ENCODE measurements around the gene RABAC1. TPM values are rescaled to one million over a fixed set of nuclear protein-coding genes. Genes with fewer than 3 reads are reported as not detected.
A peak's percentile ranks its signal among the peaks of the same experiment; 100 is the strongest.
"Not testable (repeated sequence)": the region's sequence is repeated elsewhere in the genome, so short reads cannot be mapped to it uniquely, and the experiment has no call there.

Gene RABAC1
- total RNA-seq, 1 donor from 2014 or later: 87.1 TPM

DNA sequence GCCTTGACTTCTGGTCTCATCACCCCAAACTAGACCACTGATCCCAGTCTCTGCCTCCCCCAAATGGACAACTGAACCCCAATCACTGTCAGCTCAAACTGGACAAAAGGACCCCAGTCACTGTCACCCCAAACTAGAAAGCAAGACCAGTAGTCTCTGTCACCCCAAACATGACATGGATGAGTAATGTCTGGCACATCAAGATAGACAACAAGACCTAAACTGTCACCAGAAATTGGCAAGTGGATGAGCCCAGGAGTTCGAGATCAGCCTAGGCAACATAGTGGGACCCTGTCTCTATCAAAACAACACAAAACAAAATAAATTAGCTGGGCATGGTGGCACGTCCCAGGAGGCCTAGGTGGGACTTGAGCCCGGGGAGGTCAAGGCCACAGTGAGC, 12.0 kb downstream of the RABAC1 start:
- no peak for DNase-seq (ENCODE audit: low spot score)

DNA sequence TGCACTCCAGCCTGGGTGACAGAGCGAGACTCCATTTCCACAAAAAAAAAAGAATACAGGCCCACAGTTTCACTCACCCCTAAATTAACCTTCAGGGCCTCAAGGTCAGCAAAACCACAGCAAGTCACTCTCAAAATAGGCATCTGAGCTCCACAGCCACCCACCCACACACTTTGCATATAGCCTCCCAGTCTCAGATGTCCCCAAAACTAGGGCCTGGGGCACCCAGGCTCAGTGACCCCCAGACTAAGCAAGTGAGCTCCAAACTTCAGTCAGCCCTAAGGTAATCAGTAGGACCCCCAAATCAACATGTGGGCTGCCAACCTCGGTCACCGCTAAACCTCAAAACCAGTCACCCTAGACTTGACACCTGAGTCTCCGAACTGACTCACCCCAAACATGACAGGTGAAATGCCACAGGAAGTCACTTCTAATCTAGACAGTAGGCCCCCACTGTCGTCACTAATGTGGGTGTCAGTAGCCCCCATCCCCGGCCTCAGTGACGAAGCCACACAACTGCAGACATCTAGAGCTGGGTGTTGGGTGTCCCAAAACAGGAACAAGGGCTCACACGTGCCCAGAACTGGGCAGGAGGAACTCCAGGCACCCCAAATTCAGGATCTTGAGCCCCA, 13.9 kb downstream of the RABAC1 start:
- no peak for DNase-seq (ENCODE audit: low spot score)

DNA sequence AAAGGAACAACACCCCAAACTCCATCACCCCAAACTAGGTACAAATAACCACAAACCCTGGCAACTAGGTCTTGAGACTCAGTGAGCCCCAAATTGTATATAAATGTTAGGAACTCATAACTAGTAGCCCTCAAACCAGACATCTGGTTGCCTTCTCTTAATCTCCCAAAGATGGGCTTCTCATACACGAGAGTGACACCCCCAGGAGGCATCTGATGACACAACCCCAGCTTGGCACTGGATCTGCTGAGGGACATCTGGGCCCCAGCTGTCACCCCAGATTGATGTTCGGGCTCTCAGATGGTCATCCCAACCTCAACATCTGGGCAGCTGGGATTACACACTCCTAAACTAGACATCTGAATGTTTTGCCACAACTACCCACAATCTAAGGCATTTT, 14.8 kb downstream of the RABAC1 start:
- DNase-seq (ENCODE audit: low spot score): no peak

DNA sequence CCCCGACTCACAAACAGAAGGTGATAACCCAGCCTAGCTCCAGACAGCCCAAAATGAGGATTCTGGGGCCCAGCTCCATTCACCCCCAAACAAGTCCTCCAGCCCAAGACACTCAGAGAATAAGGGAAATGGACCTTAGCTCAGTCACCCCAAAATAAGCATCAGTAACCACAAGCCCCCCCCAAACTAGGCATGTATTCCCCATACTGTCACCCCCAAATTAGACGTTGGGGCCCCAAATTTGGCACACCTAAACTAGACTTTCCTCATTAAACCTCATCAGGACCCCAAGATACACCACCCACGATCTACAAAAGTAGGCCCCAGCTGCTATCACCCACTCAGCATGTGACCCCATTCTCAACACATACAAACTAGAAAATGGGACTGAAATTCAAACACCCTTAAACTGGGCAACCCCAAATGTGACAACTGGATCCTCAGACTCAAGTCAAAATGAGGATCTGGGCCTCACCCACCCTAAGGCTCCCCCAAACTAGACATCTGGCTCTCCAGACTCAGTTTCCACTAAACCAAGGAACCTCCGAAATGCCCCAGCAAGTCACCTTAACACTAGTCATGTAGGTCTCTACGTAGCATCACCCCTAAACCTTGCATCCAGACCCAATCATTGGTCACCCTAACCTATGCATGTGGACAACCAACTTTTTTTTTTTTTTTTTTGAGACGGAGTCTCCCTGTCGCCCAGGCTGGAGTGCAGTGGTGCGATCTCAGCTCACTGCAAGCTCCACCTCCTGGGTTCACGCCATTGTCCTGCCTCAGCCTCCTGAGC, 17.5 kb downstream of the RABAC1 start:
- no peak for DNase-seq (ENCODE audit: low spot score)

DNA sequence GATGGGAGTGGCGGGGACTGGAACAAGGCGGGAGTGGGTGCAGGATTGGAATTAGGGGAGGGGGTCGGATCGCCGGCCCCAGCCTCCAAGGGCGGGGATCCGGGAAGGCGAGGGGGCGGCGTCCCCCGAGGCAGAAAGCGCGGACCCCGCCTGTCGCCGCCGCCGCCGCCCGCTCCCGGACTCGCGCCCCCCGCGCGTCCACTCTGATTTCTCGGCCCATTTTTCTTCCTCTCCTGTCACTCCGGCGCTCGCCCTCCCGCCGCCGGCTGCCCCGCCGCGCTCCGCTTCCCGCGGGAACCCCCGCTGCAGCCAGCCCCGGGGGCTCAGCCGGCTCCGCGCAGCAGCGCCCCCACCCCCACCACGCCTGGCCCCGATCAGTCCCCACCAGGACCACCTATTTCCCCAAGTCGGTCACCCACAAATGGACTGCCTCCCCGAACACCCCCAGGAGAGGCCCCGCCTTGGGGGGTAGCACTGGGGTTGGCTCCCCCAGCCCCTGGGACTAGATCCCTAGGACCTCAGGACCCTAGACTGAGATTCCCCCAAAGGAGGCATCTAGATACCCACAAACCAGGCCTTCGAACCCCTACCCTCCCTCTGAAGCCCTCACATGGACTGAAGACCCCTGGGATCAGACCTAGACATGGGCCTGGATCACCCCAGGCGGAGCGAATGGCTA, 18.3 kb downstream of the RABAC1 start:
- DNase-seq (ENCODE audit: low spot score): no peak

DNA sequence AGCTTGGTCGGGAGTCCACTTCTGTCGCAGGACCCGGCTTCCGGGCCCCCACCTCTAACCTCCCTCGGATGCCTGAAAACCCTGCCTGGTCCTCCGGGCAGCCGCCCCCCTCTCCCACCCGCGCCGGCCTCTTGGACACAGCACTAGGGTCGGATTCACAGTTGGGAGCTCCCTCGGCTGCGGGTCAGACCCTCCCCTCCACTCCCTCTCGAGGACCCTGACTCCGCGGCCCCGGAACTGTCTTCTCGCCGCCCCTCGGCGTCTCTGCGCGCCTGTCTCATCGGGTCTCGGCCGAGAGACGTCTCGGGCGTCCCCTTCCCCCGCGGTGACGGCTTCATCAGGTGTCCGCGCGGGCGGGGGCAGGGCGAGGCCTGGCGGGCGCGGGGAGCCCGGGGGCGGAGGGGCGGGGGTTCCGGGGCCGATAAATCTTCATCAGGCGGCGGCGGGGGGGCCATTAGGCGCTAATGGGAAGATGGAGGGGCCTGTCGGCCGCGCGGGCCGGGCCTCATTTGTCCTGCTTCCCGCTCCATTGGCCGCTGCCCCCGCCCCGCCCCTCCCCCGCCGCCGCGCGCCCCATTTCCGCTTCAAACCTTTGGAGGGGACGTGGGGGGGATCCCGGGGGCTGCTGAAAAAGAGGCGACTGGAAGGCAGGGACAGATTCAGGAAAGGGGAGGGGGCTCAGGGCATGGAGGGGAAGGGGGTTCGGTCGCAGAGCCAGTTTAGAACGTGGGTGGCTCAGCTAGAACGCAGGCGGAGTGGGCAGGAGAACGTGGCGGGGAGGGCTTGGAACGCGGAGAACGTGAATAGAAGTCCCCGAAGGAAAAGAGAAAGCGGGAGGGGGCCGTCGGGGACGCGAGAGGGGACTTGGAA, 19.0 kb downstream of the RABAC1 start:
- DNase-seq (ENCODE audit: low spot score): no peak

DNA sequence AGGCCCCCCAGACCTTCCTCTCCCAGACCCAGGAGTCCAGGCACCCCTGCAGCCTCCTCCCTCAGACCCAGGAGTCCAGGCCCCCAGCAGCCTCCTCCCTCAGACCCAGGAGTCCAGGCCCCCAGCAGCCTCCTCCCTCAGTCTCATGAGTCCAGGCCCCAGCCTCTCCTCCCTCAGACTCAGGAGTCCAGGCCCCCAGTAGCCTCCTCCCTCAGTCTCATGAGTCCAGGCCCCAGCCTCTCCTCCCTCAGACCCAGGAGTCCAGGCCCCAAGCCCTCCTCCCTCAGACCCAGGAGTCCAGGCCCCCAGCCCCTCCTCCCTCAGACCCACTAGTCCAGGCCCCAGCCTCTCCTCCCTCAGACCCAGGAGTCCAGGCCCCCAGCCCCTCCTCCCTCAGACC, 19.9 kb downstream of the RABAC1 start:
- DNase-seq (ENCODE audit: low spot score): not testable (repeated sequence)

DNA sequence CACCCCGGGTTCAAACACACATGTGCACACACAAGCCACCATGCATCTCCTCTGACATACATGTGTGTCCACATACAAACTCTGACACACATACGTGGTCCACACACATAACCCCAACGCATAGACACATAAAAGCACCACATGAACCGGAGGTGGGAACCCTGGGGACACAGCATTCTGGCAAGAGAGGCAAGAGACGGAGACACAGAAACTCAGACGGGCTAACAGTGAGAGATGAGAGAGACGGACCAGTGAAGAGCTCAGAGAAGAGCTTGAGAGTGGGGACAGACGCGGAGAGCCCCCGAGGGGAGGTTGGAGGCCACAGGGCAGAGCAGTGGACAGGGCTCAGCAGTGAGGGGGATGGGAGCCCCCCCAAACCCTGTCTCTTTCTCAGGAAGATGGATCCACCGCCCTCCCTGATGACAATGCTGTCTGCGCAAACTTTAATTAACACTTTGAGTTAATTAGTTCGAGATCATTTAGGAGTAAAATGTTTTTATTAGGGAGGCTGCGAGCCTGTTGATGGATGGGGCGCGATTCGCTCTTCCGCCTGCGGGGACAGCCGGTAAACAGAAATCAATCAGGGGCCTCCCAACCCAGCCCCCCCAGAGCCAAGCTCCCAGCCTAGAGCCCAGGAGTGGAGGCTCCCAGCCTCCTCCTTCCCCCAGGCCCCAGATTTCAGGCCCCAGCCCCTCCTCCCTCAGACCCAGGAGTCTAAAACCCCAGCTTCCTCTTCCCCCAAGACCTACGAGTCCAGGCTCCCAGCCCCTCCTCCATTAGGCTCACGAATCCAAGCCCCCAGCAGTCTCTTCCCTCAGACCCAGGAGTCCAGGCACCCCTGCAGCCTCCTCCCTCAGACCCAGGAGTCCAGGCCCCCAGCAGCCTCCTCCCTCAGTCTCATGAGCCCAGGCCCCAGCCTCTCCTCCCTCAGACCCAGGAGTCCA, 21.3 kb downstream of the RABAC1 start:
- no peak for DNase-seq (ENCODE audit: low spot score)

DNA sequence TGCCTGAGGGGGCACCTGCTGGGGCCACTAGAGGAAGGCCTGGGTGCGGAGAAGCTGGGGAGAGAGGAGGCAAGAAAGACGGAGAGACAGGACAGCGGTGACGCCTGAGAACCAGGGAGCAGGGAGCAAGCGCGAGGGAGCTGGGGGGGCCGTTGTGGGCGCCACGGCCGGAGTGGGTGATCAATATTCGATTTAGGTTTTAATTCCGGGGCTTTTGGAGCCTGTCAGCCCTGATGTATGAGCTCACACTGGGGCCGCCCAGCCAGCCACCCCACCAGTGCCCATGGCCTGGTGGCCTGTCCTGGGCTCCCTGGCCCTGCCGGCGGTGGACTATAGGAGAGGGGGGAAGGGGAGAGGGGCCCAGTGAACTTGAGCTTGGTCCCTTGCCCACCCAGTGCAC, 22.2 kb downstream of the RABAC1 start:
- no peak for DNase-seq (ENCODE audit: low spot score)

DNA sequence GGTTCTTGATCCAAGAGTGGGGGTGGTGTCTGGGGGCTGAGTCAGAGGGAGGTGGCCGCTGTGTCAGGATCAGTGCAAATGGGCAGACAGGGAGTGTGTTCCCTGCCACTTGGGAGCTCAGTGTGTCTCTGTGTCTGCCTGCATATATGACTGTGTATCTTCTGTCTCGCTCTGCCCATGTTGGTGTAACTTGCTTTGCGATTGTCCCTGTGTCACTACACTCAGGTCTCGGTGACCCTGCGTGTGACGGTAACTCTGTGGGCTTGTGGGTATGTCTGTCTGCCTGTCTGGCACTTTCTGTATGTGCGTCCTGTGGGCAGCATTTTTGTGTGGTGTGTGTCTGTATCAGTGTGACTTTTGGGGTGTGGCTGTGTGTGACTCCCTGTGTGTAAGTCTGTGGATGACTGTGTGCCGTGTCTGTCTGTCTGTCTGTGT, 22.7 kb downstream of the RABAC1 start:
- no peak for DNase-seq (ENCODE audit: low spot score)

DNA sequence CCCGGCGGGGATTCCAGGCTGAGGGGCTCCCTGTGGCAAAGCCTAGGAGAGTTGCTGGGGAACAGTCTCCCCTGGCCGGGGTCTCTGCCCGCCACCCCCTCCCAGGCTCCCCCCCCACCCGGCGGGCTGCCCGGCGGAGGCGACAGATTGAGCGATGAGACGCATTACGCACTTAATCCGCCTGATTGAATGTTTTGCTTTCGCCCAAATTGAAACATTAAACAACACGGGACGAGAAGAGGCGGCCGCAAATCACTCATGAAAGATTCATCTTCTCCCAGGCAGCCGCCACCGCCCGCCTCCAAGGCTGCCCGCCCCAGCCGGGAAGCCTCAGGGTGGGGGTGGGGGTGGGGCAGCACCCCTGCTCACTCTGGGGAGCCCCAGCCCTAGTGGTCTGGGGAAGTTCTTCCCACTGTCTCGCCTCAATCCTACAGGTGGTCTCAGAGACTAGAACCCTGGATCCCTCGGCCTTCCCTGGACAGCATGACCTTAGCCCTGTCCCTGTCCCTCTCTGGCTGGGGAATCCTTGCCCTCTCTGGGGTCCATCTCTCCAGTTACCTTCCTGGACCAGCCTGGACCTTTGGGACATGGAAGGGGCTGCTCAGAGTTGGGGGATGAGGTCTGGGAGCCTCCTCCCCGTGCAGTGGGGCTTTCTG, 23.2 kb downstream of the RABAC1 start:
- DNase-seq (ENCODE audit: low spot score): no peak

DNA sequence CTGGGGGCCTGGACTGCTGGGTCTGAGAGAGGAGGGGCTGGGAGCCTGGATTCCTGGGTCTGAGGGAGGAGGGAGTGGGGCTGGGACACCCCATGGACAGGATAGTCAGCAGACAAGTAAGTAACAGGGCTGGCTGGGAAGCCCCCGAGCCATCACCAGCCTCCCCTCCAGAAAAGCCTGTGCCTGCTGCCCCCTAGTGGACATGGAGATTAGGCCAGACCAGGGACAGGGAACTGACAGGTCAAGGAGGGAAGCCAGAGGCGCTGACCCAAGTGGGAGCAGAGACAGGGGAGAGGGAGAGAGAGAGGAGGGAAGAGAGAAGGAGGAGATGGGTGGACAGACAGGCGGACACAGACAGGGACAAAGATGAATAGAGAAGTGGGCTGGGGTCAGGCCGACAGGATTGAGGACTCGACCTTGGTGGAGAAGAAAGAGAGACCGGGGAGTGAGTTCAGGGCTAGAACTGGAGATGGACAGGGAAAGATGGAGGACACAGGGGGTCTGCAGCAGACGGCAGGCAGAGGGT, 24.2 kb downstream of the RABAC1 start:
- peak; percentile 59 for DNase-seq (ENCODE audit: low spot score)

DNA sequence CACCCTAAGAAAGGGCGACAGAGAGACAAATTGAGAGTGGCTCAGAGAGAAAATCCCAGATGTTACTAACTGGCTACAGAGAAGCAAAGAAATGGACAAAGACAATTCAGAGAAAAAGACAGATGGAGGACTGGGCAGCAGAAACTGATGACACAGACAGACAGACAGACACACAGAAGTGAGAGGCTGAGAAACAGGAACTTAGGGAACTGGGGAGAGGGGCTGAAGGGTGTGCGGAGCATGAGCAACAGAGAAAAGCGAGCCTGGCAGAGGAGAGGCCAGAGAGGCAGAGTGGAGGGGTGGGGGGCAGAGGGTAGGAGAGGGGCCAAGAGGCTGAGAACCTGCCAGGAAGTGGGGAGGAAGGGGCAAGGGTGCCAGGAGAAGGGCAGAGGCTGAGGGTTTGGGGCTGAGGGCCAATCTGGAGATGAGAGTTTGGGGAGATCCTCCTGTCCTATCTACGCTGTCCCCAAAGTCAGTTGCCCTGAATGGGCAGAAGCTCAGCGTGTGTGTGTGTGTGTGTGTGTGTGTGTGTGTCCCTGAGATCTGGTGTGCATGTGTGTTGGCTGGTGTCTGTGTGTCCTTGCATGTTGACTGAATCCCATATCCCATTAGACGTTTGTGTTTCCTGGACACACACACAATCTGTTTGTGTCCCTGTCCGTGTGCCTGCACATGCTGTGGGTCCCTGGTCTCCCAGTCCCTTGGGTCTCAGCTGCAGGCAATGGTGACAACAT, 25.3 kb downstream of the RABAC1 start:
- no peak for DNase-seq (ENCODE audit: low spot score)

DNA sequence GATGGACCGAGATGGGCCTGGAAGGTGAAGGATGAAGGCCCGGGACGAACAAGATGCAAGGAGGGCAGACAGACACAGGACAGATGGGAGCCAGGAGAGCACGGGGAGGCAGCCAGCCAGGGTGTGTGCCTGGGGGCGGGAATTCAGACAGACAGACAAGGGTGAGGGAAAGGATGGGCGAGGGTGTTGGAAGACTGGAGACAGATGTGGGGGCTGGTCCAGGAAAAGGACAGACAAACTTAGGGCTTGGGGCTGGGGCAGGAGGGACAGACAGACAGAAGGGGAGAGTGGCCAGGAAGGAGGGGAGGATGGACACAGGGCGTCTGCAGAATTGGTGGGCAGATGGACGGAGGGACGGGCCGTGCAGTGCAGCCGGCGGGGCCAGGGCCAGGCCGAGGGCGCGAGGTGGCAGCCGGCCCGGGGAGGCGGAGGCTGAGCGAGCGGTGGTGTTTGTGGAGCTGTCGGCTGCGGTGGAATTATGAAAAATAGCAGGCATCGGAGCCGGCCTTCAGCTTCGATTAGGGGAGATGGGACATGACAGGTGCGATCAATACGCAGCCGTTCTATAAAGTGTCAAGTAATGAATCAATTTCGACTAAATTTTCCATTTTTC, 26.3 kb downstream of the RABAC1 start:
- DNase-seq (ENCODE audit: low spot score): no peak

DNA sequence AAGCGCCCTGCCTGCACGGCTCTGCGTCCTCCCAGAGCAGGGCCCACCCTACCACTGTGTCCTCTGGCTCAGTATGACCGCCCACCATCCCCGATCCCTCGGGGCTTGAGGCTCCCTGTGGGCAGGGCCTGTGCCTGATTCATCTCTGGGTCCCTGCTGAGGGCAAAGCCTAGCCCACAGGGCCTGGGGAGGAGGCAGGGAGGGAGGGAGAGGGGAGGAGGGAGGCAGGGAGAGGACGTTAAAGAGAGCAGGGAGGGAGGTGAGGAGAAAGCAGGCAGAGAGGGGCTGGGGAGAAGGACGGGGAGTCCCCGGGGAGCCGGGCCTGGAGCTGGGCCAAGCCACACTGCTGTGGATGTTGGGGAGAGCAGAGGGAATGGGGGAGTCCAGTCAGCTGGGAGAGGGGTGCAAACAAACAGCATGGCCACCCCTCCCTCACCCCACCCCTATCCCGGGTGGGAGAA, 26.8 kb downstream of the RABAC1 start:
- DNase-seq (ENCODE audit: low spot score): no peak

DNA sequence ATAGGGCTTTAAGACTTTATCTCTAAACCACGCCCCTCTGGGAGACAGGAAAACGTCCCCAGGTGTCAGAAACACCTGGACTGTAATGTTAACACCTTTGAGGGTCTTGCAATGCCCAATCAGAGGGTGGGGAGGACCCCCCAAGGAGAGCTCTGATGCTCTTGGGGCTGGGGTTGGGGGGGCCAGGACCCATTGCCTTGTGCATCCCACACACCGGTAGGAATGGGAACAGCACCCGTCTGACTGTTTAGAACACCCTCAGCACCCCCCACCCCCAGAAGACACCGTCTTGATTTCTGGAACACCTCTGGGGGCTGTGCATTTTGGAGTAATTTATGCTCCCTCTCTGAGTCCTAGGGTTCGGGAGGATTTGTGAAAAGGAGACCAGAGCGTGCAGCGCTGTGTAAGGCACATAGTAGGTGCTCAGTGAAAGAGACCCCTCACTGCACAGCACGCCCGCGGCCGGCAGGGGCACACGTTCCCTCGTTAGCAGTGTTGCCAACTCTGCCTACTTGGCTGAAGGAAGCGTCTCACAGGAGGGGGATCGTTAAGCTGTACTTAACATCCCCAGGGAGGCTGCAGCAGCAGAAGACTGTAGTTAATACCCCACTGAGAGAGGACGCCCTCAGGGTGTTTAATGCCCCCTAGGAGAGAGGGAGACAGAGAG, 28.1 kb downstream of the RABAC1 start:
- DNase-seq (ENCODE audit: low spot score): no peak

DNA sequence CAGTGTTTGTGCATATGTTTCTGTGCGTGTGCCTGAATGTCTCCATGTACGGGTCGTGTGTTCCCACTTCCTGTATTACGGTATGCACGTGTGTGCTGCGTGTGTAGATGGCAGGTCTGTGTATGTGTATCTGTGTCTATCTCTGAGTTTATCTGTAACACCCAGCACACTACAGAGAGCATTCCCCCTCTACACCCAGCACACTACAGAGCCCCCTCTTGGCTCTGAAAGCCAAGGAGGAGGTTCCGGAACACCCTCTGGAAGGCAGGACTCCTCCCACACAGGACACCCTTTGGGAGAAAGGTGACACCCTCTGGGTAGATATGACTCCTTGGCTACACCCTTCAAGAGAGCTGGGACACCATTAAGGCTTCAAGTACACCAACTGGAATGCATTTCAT, 28.8 kb downstream of the RABAC1 start:
- no peak for DNase-seq (ENCODE audit: low spot score)

DNA sequence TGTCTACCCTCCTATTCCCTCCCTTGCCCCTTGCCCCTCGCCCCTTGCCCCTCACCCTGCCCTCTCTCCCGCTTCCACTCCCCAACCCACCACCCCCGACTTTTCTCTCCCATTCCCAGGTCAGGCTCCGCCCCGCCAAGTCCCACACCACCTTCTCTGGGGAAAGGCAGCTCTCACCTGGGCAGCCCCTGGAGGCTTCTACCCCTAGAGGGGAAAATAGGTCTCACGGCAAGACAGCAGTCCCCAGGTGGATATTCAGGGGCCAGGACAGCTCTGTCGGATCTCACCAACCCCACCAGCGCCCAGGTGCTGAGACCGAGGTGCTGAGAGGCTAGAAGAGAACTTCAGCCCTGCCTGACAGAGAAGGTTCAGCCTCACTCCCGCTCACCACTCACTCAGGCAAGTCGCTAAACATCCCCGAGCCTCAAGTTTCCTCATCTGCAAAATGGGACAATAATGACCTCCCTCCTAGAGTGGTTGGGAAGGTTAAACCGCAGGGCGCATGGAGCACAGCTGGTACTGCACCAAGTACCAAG, 29.5 kb downstream of the RABAC1 start:
- DNase-seq (ENCODE audit: low spot score): no peak
